Activated T-cell treated with anti-CD3 and anti-CD28 coated beads, Interleukin-2, amount 50 U/mL, for 4 hours (primary cell): ENCODE results near the gene MAPT. TPM values are rescaled to one million over a fixed set of nuclear protein-coding genes. Genes with fewer than 3 reads are reported as not detected.

Source experiments
- ATAC-seq, 2 donors: fragments of 200-7000 bp; cut with Tn5 transposase; one replicate each; pipeline ENCODE4 v1.10.0; 2021
- DNase-seq: peaks from one replicate; pipeline ENCODE4 v3.0.0-alpha.2; 2020
- H3K27me3 Mint-ChIP-seq: one replicate; pipeline ENCODE4 v1.8.0; 2021; ENCODE audit warnings: low read depth, mixed read lengths
- H3K36me3 Mint-ChIP-seq: one replicate; pipeline ENCODE4 v1.8.0; 2022; ENCODE audit warnings: mixed read lengths; ENCODE audit not compliant: insufficient read depth
- H3K4me1 Mint-ChIP-seq: one replicate; pipeline ENCODE4 v1.8.0; 2021; ENCODE audit warnings: low read depth, mixed read lengths
- H3K4me3 Mint-ChIP-seq: one replicate; pipeline ENCODE4 v1.8.0; 2021; ENCODE audit warnings: mild to moderate bottlenecking, moderate library complexity, mixed read lengths
- H3K9me3 Mint-ChIP-seq: one replicate; pipeline ENCODE4 v1.8.0; 2021; ENCODE audit warnings: mixed read lengths
- total RNA-seq, 3 donors: library from RNA; stranded (reverse); gene quantifications; one replicate each; pipeline ENCODE4 v1.2.1, GENCODE V29; 2021

Gene MAPT
- total RNA-seq, 3 donors from 2014 or later = 1.3 to 1.8 (median 1.8) TPM

GRCh38 chr17:46072998-46073397 is 178.6 kb downstream of the MAPT start:
- Mint-ChIP-seq H3K9me3 (no peaks in the 10 kb centered on the region), H3K36me3 (peaks cover 20% of the 10 kb centered on the region), H3K4me3 (no peak overlapping the region), H3K27me3 (no peaks in the 10 kb centered on the region), H3K4me1 (peaks cover 27% of the 10 kb centered on the region)
- no peak for DNase-seq
- no peak for ATAC-seq

- Mint-ChIP-seq H3K4me1 (peaks cover 32% of the 10 kb centered on the region), H3K4me3 (no peak overlapping the region), H3K9me3 (no peaks in the 10 kb centered on the region), H3K36me3 (peaks cover 28% of the 10 kb centered on the region), H3K27me3 (no peaks in the 10 kb centered on the region)
- ATAC-seq = no peak
- no peak for DNase-seq
These were observed 180.2 kb downstream of the MAPT start for GRCh38 chr17:46074540-46074939.

Other genes starting within 250 kb of the MAPT start
- not detected for gene CRHR1, start 110.2 kb upstream of the MAPT start, total RNA-seq
- not detected for gene SPPL2C, start 49.7 kb upstream of the MAPT start, total RNA-seq
- not detected for gene STH, start 104.7 kb downstream of the MAPT start, total RNA-seq